Sigmoid colon (tissue), 3 donors: ENCODE data around the gene PPP1R14D.

Experiments
- POLR2A ChIP-seq, 2 donors: fragments of 450-650 bp; IDR thresholded peaks; one replicate each; pipeline ENCODE4 v1.6.1; 2016; ENCODE audit warnings: antibody characterized with exemption in 2 of 2, mild to moderate bottlenecking in 2 of 2, moderate library complexity in 2 of 2
- TF ChIP-seq, protein P1 (sequence below), 4 experiments: fragments of 450-650 bp in 3 of 4; fragments of 200-600 bp in 1 of 4; IDR thresholded peaks; one replicate each; pipeline ENCODE4 v1.5.1; 2016 to 2019; ENCODE audit warnings: antibody characterized with exemption in 4 of 4, mild to moderate bottlenecking in 3 of 4, moderate library complexity in 2 of 4

DNA sequence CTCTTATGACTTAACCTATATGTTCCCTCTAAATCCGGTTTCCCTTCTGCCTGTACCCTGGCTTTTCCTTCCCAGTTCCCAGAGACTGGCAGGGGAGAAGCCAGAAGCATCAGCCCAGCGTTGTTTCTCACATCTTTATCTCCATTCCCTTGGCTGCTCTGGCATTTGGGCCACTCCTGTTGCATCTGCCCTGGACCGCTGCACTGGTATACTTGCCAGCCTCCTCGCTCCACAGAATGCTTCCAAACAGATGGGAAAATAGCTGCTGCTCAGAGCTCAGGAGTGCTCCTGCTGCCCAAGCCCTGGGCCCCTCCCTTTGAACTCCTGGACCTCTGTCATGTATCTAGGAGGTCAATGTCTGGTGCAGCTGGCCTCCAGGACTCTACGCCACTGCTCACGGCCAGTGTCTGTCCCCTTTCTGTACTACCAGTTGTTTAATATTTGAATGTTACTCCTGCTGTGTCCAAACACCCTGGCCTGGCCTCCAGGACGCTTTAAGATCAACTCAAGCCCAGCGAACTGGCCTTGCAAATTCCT lies 22.1 kb upstream of the PPP1R14D start:
- TF ChIP-seq, protein P1, sequence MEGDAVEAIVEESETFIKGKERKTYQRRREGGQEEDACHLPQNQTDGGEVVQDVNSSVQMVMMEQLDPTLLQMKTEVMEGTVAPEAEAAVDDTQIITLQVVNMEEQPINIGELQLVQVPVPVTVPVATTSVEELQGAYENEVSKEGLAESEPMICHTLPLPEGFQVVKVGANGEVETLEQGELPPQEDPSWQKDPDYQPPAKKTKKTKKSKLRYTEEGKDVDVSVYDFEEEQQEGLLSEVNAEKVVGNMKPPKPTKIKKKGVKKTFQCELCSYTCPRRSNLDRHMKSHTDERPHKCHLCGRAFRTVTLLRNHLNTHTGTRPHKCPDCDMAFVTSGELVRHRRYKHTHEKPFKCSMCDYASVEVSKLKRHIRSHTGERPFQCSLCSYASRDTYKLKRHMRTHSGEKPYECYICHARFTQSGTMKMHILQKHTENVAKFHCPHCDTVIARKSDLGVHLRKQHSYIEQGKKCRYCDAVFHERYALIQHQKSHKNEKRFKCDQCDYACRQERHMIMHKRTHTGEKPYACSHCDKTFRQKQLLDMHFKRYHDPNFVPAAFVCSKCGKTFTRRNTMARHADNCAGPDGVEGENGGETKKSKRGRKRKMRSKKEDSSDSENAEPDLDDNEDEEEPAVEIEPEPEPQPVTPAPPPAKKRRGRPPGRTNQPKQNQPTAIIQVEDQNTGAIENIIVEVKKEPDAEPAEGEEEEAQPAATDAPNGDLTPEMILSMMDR (IDR thresholded peaks at IDR 0.05), result no peak
- TF ChIP-seq POLR2A (IDR thresholded peaks at IDR 0.05), result no peak
